ENCODE measurements around the gene PRKCI.
"Not testable (repeated sequence)": the region's sequence is repeated elsewhere in the genome, so short reads cannot be mapped to it uniquely, and the experiment has no call there.

Gene PRKCI

DNA sequence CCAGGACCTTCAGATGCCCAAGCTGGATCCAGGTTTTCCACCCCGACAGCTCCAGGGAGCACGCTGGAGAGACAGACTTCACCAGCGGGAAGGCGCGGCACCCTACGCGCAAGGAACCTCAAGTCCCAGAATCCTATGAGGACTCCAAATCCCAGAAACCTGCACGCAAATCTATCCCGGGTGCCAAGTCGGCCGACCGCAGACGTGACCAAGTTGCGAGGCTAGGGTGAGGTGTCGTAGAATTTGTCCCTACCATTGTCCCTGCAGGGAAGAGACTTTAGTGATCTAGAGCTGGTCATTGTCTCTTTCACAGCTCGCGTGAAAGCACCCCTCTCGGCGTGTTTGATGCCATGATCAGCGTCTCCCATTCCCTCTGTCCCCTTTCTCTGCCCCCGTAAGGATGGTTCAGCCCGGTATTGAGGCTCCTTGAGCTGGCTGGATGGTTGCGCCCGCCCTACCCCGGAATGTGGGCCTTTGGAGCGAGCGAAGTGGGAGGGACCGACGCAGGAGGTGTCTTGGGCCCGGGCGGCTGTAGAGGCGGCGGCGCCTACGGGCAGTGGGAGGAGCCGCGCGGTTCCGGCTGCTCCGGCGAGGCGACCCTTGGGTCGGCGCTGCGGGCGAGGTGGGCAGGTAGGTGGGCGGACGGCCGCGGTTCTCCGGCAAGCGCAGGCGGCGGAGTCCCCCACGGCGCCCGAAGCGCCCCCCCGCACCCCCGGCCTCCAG is at the start of gene PRKCI:
Gene PRKCI (plus strand): TSS at position 501 of the 723 bp plus-strand sequence. CDS start 246 bp downstream, outside the sequence.
- peak; percentile 89 for DNase-seq (ENCODE audit: low spot score)

DNA sequence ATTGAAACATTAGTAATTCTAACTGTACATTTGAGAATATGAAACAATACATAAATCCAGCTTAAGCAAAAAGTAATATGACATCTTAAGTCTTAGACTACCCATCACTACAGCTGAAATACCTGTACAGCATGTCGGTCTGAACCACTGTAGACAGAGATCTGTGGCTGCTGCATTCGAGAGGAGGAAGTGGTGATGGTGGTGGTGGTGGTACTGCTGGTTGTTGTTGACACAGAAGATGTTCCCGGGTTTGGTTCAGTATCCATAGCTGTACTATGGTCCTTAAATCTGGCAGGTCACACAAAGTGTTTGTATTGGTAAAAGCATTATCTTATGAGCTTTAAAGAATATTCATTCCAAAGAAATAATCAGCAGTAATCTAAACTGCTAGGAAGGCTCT is 43.6 kb upstream of the PRKCI start:
- DNase-seq (ENCODE audit: low spot score): no peak

DNA sequence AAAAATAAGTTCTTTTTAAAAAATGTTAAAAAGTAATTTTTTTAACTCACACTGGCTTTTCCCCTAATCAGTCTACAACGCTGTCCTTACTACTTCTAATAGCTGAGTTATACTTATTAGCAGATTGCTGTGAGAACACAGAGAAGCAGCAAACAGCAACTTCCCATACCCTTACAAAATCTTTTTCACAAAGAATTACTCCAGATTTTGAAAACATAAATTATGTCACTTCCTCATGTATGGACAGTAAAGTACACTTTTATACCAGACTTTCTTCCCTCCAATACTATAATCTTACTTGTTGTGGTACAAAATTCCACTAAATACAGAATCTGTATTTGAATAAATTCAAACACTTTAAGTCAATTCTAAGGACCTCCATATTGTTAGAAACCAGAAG is 42.8 kb upstream of the PRKCI start:
- DNase-seq (ENCODE audit: low spot score): no peak

DNA sequence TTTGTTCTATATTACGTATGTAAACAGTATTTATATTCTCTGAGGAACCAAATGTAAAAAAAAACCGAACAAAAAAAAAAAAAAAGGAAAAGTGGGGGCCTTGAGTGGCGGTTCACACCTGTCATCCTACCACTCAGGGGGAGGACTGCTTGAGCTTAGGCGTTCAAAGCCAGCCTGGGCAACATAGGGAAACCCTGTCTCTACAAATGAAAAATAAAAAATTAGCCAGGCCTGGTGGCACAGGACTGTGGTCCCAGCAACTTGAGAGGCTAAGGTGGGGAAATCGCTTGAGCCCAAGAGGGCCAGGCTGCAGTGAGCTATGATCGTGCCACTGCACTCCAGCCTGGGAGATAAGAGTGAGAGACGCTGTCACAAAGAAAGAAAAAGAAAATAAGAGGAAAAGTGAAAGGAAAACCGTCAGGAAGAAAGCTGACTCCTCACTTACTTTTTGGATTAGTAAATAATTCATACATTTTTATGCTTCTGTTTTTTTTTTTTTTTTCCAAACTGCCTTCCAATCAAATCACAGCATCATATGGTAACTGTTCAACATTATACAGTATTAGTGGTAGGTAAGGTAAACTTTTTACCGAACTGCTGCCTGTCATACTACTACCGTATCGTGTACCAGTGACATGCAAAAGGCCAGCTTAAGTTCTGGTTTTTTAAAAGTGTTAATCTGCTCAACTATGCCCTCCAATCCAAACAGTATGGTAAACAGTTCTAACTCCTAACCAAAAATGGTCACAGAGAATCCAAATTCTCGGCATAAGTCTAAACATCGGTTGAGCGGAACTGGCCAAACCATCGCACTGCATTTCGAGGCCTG is 41.9 kb upstream of the PRKCI start:
- DNase-seq (ENCODE audit: low spot score): peak; percentile 31

DNA sequence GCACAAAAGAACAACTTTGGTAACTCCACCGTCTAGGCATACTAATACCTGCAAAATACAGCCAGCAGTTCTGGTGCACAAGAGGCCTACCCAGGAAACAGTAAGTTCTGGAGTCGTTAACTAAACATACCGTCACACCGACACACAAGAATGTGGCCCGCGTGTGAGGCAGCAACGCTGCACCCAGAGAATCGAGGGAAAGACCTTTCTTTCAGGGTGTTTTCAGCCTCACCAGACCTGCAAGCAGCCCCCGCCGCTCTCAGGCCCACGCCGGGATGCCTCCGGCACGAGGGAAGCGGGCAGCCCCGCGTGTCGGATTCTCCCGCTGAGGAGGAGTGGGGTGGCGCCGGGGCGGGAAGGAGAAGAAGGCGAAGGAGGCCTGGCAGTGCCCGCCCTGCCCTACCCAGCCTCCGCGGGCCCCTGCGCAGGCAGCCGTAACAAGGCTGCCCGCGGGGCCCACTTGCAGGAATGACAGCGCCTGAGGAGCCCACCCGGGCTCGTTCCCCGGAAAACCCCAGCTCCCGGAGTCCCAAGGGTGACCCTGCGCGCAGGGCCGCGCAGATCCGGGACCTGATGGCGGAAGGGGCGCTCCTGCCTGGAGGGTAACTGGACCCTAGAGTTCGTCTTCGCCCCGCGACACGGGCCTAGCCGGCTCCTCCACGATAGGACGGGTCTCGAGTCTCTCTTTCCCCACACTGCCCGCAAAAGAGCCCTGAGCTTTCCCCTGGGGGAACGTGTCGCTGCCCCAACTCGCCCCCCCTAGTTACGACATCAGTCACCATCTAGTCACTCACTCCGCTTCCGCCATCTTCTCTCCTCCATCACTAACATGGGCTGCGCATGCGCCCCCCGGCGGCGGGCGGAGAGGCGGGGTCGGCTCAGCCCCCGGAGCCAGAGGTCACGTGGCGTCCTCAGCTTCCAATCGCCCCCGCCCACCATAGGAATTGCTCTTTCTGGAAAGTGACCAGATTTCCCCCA is 41.0 kb upstream of the PRKCI start, which contains the start of gene PHC3:
Gene PHC3 (minus strand): TSS at position 826 of the 978 bp plus-strand sequence. CDS start 18 bp downstream, at position 808.
- DNase-seq (ENCODE audit: low spot score): peak; percentile 94

DNA sequence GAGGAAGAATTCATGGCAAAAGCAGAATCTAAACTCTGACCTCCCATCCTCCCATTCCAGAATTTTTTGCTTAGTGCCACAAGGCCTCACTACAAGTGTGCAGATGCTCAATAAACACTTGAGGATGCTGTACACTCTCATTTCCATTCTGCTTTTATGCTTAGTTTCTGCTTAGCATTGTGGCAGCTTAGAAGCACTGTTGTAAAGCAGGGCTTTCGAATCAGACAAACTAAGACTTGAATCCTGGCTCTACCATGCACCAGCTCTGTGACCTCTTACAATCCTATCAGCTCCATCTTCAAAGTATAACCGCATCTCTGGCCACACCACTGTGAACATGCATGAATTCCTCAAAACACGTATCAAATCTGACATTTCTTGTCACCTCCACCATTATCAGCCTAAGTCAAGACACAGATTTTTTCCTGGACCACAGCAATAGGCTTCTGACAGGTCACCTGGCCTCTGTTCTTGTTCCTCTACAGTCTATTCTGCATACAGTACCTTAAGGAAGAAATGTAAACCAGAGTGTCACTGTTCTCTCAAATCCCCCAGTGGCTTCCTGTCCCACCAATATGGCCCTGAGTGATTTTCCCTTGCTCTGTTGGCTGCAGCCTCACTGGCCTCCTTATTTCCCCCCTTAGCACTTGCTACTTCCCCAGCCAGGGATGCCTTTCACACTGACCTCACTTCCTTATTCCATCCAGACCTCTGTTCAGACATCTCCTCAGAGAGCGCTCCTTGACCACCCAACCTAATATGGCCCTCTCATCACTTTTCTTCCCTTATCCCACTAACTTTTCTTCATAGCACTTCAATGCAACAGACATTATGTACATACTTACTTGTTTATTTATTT is 32.6 kb upstream of the PRKCI start:
- DNase-seq (ENCODE audit: low spot score): no peak

DNA sequence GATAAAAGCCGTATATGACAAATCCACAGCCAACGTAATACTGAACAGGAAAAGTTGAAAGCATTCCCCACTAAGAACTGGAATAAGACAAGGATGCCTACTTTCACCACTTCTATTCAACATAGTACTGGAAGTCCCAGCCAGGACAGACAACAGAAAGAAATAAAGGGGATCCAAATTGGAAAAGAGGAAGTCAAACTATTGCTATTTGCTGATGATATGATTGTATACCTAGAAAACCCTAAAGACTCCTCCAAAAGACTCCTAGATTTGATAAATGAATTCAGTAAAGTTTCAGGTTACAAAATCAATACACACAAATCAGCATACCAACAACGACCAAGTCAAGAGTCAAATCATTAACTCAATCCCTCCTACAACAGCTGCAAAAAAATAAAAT is 26.5 kb upstream of the PRKCI start:
- DNase-seq (ENCODE audit: low spot score): not testable (repeated sequence)

DNA sequence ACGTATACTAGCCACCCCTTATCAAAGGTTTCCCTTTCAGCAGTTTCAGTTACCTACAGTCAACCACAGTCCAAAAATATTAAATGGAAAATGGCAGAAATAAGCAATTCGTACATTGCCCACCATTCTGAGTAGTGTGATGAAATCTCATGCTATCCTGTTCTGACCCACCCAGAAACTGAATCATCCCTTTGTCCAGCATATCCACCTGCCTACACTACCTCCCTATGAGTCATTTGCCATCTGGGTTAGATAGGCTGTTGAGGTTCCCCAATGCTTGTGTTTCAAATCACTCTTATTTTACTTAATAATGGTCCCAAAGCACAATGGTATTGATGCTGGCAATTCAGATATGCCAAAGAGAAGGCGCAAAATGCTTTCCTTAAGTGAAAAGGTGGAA is 25.4 kb upstream of the PRKCI start:
- DNase-seq (ENCODE audit: low spot score): no peak

DNA sequence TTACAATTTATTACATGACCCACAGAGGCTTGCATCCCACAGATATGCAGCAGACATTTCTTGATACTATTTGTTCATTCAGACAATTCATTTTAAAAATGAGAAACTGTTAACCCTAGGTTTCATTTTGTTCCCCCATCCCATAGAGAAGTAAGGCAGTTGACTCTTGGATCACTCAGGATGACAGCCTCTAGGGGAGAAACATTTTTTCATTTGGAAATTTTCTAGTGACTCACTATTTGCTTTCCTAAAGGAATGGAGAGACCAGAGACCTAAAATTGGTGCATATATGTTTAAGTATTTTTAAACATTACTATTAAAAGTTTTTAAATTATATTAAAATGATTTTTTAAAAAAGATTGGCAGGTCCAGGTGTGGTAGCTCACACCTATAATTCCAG is 21.2 kb upstream of the PRKCI start:
- no peak for DNase-seq (ENCODE audit: low spot score)

DNA sequence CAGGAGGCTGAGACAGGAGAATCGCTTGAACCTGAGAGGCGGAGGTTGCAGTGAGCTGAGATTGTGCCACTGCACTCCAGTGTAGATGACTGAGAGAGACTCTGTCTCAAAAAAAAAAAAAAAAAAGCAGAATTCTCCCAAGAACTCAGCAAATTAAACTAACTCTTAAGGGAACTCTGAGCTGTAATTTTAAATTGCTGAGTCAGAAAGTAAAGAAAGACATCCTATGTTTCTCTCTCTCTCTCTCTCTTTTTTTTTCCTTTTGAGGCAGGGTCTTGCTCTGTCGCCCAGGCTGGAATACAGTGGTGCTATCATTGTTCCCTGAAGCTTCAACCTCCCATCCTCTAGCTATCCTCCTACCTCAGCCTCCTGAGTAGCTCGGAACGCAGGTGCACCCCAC is 20.7 kb upstream of the PRKCI start:
- DNase-seq (ENCODE audit: low spot score): no peak

DNA sequence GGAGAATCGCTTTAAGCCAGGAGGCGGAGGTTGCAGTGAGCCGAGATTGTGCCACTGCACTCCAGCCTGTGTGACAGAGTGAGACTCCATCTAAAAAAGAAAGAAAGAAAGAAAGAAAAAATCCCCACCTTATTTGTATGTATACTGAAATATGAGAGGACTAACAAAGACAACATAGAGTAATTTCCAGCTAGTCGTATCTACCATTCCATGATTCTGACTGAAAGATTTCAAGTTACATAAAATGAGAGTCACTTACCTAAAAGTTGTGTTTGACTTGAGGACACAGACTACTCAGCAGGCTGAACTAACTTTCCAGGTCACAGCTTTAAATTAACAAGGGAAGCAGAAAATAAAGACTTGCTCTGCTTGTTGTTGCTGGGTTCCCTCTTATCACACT is 18.8 kb upstream of the PRKCI start:
- DNase-seq (ENCODE audit: low spot score): no peak

DNA sequence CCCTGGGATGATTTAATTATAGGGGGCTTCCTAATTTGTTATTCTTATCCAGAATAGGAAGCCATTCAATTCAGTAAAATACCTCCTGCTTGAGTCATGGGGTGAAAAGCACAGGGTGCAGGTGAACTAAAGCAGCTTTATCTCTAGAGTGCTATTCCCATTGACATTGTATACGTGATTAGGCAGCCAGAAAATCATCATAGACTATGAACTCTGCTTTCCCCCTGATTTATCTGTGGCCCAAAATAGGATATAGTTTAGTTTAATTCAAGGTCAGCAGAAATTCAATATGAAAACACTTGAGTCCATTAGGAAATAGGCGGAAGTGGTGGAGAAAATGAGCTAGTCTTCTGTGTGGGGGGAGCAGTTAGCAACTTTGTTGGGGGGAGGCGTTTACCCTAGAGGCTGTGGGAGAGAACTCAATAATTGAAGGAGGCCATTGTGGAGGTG is 18.2 kb upstream of the PRKCI start:
- no peak for DNase-seq (ENCODE audit: low spot score)

DNA sequence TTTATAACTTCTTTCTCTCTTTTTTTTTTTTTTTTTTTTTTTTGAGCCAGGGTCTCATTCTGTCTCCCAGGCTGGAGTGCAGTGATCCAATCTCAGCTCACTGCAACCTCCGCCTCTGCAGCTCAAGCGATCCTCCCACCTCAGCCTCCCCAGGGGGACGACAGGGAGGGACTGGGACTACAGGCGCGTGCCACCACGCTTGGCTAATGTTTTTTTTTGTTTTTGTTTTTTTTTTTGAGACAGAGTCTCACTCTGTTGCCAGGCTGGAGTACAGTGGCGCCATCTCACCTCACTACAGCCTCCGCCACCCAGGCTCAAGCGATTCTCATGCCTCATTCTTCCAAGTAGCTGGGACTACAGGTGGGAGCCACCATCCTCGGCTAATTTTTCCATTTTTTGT is 17.7 kb upstream of the PRKCI start:
- no peak for DNase-seq (ENCODE audit: low spot score)

DNA sequence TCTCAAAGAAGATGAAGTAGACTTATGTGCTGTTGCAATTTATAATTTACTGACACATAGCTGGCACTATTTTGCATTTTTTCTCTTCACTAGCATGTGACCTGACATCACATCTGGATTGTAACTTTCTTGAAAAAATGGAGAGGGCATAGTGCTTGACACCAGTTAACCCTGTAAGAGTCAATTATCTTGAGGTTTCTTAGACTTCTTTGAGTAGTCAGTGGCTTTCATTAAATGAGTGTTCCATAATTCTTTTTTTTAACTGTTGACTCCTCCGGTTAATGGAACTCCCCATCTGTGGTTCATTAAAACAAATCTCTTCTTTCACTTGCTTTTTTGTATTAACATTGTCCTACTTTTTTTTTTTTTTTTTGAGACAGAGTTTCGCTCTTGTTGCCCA is 16.9 kb upstream of the PRKCI start:
- no peak for DNase-seq (ENCODE audit: low spot score)

DNA sequence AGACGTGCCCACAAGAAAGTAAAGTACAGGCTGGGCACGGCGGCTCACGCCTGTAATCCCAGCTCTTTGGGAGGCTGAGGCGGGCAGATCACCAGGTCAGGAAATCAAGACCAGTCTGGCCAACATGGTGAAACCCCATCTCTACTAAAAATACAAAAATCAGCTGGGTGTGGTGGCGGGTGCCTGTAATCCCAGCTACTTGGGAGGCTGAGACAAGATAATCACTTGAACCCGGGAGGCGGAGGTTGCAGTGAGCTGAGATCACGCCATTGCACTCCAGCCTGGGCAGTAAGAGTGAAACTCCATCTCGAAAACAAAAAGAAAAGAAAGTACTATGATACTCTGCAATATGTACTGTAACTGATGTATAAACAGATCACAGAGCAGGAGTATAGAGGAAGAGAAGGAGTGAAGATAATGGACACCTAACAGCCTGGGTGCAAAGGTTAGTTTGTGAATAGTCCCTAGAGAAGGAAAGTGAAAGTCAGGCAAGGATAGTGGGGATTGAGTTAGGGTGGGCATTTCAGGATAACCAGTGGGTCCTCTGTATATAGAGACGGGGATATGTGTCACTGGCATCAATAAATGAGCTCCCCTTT is 16.0 kb upstream of the PRKCI start:
- not testable (repeated sequence) for DNase-seq (ENCODE audit: low spot score)

DNA sequence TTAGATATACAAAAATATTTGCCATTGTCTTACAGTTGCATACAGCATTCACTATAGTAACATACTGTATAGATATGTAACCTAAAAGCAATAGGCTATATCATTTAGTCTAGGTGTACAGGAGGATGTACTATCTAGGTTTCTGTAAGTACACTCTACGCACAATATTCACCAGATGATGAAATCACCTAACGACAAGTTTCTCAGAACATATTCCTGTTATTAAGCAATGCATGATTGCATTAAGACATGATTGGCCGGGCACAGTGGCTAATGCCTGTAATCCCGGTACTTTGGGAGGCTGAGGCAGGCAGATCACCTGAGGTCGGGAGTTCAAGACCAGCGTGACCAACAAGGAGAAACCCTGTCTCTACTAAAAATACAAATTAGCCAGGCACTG is 14.5 kb upstream of the PRKCI start:
- no peak for DNase-seq (ENCODE audit: low spot score)

DNA sequence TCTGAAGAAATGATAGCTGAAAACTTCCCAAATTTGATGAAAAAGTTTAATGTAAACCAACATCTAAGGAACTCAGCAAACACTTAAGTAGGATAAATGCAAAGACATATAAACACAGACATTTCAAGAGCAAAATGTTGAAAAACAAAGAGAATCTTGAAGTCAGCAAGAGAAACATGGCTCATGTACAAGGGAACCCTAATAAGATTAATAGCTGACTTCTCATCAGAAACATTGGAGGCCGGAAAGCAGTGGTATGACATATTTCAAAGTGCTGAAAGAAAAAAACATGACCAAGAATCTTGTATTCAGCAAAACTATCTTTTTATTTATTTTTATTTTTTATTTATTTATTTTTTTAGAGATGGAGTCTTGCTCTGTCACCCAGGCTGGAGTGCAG is 10.6 kb upstream of the PRKCI start:
- DNase-seq (ENCODE audit: low spot score): no peak

DNA sequence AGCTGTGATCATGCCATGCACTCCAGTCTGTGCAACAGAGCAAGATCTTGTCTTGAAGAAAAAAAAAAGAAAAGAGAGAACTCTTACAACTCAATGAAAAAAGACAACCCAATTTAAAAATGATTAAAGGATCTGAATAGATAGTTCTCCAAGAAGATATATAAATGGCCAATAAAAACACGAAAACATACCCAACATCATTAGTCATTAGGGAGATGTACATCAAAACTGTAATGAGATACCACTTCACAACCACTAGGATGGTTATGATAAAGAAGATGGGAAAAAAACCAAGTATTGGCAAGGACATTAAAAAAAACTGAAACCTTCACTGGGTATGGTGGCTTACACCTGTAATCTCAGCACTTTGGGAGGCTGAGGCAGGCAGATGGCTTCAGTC is 2.4 kb upstream of the PRKCI start:
- no peak for DNase-seq (ENCODE audit: low spot score)

DNA sequence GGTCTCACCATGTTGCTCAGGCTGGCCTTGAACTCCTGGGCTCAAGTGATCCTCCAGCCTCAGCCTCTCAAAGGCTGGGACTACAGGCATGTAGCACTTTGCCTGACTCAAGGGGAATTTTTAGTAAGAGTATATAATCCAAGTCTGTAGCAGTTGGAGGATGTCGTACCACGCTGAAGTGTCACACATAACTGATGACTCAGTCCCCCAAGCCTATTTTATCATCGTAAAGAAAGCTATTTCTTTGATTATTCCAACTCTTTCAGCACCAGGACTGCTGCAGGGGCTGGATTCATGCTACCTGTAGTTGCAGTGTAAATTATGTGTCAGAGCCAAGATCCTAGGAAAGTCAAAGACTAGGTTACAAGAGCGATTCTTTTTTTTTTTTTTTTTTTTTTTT is 1.4 kb upstream of the PRKCI start:
- no peak for DNase-seq (ENCODE audit: low spot score)

DNA sequence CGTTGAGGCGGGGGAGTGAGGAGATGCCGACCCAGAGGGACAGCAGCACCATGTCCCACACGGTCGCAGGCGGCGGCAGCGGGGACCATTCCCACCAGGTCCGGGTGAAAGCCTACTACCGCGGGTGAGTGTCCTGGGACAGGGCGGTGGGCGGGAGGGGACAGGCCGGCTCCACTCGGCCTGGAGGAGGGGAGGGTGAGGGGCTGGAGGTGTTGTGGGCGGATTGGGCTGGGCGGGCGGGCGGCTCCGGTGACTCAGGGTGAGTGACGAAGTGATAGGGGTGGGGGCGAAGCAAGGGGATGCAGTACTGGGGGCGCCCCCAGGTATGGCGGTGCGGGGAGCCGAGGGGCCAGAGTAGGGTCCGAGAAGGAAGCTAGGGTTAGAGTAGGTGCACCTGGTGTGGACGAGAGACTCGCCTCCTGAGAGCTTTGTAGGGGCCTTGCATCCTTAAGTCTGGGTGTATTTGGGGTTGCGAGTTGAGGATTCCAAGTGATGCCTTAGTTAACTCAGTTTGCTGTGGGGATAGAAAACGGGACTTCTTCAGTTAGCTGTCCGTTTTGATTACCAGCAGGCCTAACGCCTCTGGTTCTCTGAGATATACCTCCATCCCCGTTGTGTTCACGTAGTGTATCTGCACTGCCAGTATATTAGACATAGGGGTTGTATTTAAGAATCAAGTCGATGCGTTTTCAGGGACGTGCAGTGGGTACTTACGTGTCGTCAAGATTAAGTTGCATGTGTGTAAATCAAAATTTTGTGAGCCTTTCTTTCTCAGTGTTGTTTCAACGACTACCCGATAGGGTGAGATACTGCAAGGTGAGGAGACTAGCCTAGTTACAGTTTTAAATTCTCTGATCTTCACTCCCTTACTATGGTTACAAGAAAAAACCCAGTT is 670 bp downstream of the PRKCI start:
- DNase-seq (ENCODE audit: low spot score): peak; percentile 13
